GM19025 (cell line): ENCODE data around the gene MKRN2OS.

ENCODE experiments used
- ATAC-seq: cut with Tn5 transposase; IDR thresholded peaks from one replicate; pipeline ENCODE4 v1.9.1; 2021; ENCODE audit warnings: mild to moderate bottlenecking, low read depth, moderate library complexity; ENCODE audit not compliant: unreplicated experiment

MKRN2OS gene

GRCh38 chr3:12516873-12517272, 28.4 kb downstream of the MKRN2OS start:
- ATAC-seq: no peak

- ATAC-seq: no peak
These were observed 29.7 kb downstream of the MKRN2OS start for GRCh38 chr3:12515631-12516030.

- no peak for ATAC-seq
These were observed 31.4 kb downstream of the MKRN2OS start for GRCh38 chr3:12513694-12514446.

GRCh38 chr3:12512534-12513118, 32.7 kb downstream of the MKRN2OS start:
- ATAC-seq: no peak

GRCh38 chr3:12509466-12509865, 35.8 kb downstream of the MKRN2OS start:
- ATAC-seq: no peak

- ATAC-seq: no peak
These were observed 37.0 kb downstream of the MKRN2OS start for GRCh38 chr3:12508291-12508700.

GRCh38 chr3:12507591-12508281, 37.6 kb downstream of the MKRN2OS start:
- no peak for ATAC-seq

GRCh38 chr3:12506201-12506709, 39.0 kb downstream of the MKRN2OS start:
- no peak for ATAC-seq

- ATAC-seq: no peak
These were observed 42.0 kb downstream of the MKRN2OS start for GRCh38 chr3:12503126-12503957.

- no peak for ATAC-seq
These were observed 43.8 kb downstream of the MKRN2OS start for GRCh38 chr3:12501360-12502020.

- no peak for ATAC-seq
These were observed 45.8 kb downstream of the MKRN2OS start for GRCh38 chr3:12499474-12499873.

- ATAC-seq: no peak
These were observed 48.9 kb downstream of the MKRN2OS start for GRCh38 chr3:12496453-12496761.

GRCh38 chr3:12495749-12496452, 49.4 kb downstream of the MKRN2OS start:
- ATAC-seq: no peak

- ATAC-seq: no peak
These were observed 54.8 kb downstream of the MKRN2OS start for GRCh38 chr3:12490547-12490946.

- ATAC-seq: no peak
These were observed 55.5 kb downstream of the MKRN2OS start for GRCh38 chr3:12489832-12490231.
